ENCODE results near the gene SLC7A14.

Gene SLC7A14

GRCh38 chr3:170531657-170532335 lies 54.1 kb downstream of the SLC7A14 start:
- no peak overlapping the region for H3K4ac ChIP-seq (ENCODE audit: low read depth, low read length)
- H3K4me3 ChIP-seq (ENCODE audit: low read length): no peak overlapping the region
- no peak for DNase-seq
- H2AK5ac ChIP-seq (ENCODE audit: low read length): no peak overlapping the region
- H2BK5ac ChIP-seq (ENCODE audit: low read length): no peak overlapping the region
- no peak overlapping the region for H4K8ac ChIP-seq (ENCODE audit: low read depth, low read length)
- H3K27ac ChIP-seq (ENCODE audit: low read depth, low read length): no peak overlapping the region
- no peaks in the 10 kb centered on the region for H3K79me1 ChIP-seq (ENCODE audit: low read length)
- H3K23ac ChIP-seq (ENCODE audit: low read length): no peak overlapping the region
- no CpG with 5 or more reads among the region's 7 CpGs for WGBS (ENCODE audit: extremely low coverage, insufficient coverage, low lambda C conversion rate)
- H3K4me1 ChIP-seq (ENCODE audit: control insufficient read depth, low read depth, low read length): peaks cover 2% of the 10 kb centered on the region
- H3K56ac ChIP-seq (ENCODE audit: low read length): no peak overlapping the region
- H3K36me3 ChIP-seq (ENCODE audit: control insufficient read depth, insufficient read depth, low read length): no peaks in the 10 kb centered on the region
- H2BK120ac ChIP-seq (ENCODE audit: low read depth, low read length): no peak overlapping the region
- H3K79me2 ChIP-seq (ENCODE audit: control insufficient read depth, insufficient read depth, low read length): no peaks in the 10 kb centered on the region
- no peak overlapping the region for H3K18ac ChIP-seq (ENCODE audit: low read length)
- no peaks in the 10 kb centered on the region for H3K27me3 ChIP-seq (ENCODE audit: insufficient read depth, low read length, poor library complexity)
- H4K5ac ChIP-seq (ENCODE audit: low read length): no peak overlapping the region
- no peak overlapping the region for H2BK15ac ChIP-seq (replicated peaks; ENCODE audit: low read depth)
- no peak overlapping the region for H3K9ac ChIP-seq (ENCODE audit: low read length)
- no peak overlapping the region for H3K4me2 ChIP-seq (ENCODE audit: low read length)

GRCh38 chr3:170531054-170531453 lies 54.8 kb downstream of the SLC7A14 start:
- Histone ChIP-seq H3K4me1 (ENCODE audit: control insufficient read depth, low read depth, low read length) (peaks cover 2% of the 10 kb centered on the region), H4K5ac (ENCODE audit: low read length) (no peak overlapping the region), H3K27ac (ENCODE audit: low read depth, low read length) (no peak overlapping the region), H3K36me3 (ENCODE audit: control insufficient read depth, insufficient read depth, low read length) (no peaks in the 10 kb centered on the region), H3K23ac (ENCODE audit: low read length) (no peak overlapping the region), H3K27me3 (ENCODE audit: insufficient read depth, low read length, poor library complexity) (no peaks in the 10 kb centered on the region), H3K4me2 (ENCODE audit: low read length) (no peak overlapping the region), H3K56ac (ENCODE audit: low read length) (no peak overlapping the region), H3K4ac (ENCODE audit: low read depth, low read length) (no peak overlapping the region), H3K18ac (ENCODE audit: low read length) (no peak overlapping the region), H2AK5ac (ENCODE audit: low read length) (no peak overlapping the region), H3K4me3 (ENCODE audit: low read length) (no peak overlapping the region), H2BK120ac (ENCODE audit: low read depth, low read length) (no peak overlapping the region), H4K8ac (ENCODE audit: low read depth, low read length) (no peak overlapping the region), H2BK5ac (ENCODE audit: low read length) (no peak overlapping the region), H3K79me2 (ENCODE audit: control insufficient read depth, insufficient read depth, low read length) (no peaks in the 10 kb centered on the region), H3K79me1 (ENCODE audit: low read length) (no peaks in the 10 kb centered on the region), H3K9ac (ENCODE audit: low read length) (no peak overlapping the region), H2BK15ac (replicated peaks; ENCODE audit: low read depth) (no peak overlapping the region)
- no CpG with 5 or more reads among the region's 6 CpGs for WGBS (ENCODE audit: extremely low coverage, insufficient coverage, low lambda C conversion rate)
- DNase-seq: no peak

GRCh38 chr3:170529912-170530311 lies 56.0 kb downstream of the SLC7A14 start:
- H2AK5ac ChIP-seq (ENCODE audit: low read length): no peak overlapping the region
- H3K56ac ChIP-seq (ENCODE audit: low read length): no peak overlapping the region
- no CpG with 5 or more reads among the region's 4 CpGs for WGBS (ENCODE audit: extremely low coverage, insufficient coverage, low lambda C conversion rate)
- no peaks in the 10 kb centered on the region for H3K27me3 ChIP-seq (ENCODE audit: insufficient read depth, low read length, poor library complexity)
- H3K4me3 ChIP-seq (ENCODE audit: low read length): no peak overlapping the region
- no peak overlapping the region for H2BK5ac ChIP-seq (ENCODE audit: low read length)
- no peak overlapping the region for H4K5ac ChIP-seq (ENCODE audit: low read length)
- H3K4me2 ChIP-seq (ENCODE audit: low read length): no peak overlapping the region
- H3K9ac ChIP-seq (ENCODE audit: low read length): no peak overlapping the region
- no peaks in the 10 kb centered on the region for H3K79me2 ChIP-seq (ENCODE audit: control insufficient read depth, insufficient read depth, low read length)
- H3K23ac ChIP-seq (ENCODE audit: low read length): no peak overlapping the region
- H3K79me1 ChIP-seq (ENCODE audit: low read length): no peaks in the 10 kb centered on the region
- DNase-seq: no peak
- no peaks in the 10 kb centered on the region for H3K36me3 ChIP-seq (ENCODE audit: control insufficient read depth, insufficient read depth, low read length)
- H3K18ac ChIP-seq (ENCODE audit: low read length): no peak overlapping the region
- H3K27ac ChIP-seq (ENCODE audit: low read depth, low read length): no peak overlapping the region
- no peak overlapping the region for H2BK120ac ChIP-seq (ENCODE audit: low read depth, low read length)
- H2BK15ac ChIP-seq (replicated peaks; ENCODE audit: low read depth): no peak overlapping the region
- peaks cover 2% of the 10 kb centered on the region for H3K4me1 ChIP-seq (ENCODE audit: control insufficient read depth, low read depth, low read length)
- H4K8ac ChIP-seq (ENCODE audit: low read depth, low read length): no peak overlapping the region
- H3K4ac ChIP-seq (ENCODE audit: low read depth, low read length): no peak overlapping the region

GRCh38 chr3:170529346-170529745 lies 56.5 kb downstream of the SLC7A14 start:
- Histone ChIP-seq H3K9ac (ENCODE audit: low read length) (no peak overlapping the region), H3K4ac (ENCODE audit: low read depth, low read length) (no peak overlapping the region), H3K23ac (ENCODE audit: low read length) (no peak overlapping the region), H2BK5ac (ENCODE audit: low read length) (no peak overlapping the region), H3K56ac (ENCODE audit: low read length) (no peak overlapping the region), H3K4me2 (ENCODE audit: low read length) (no peak overlapping the region), H3K4me1 (ENCODE audit: control insufficient read depth, low read depth, low read length) (peaks cover 2% of the 10 kb centered on the region), H3K18ac (ENCODE audit: low read length) (no peak overlapping the region), H3K27me3 (ENCODE audit: insufficient read depth, low read length, poor library complexity) (no peaks in the 10 kb centered on the region), H2BK15ac (replicated peaks; ENCODE audit: low read depth) (no peak overlapping the region), H3K36me3 (ENCODE audit: control insufficient read depth, insufficient read depth, low read length) (no peaks in the 10 kb centered on the region), H4K5ac (ENCODE audit: low read length) (no peak overlapping the region), H4K8ac (ENCODE audit: low read depth, low read length) (no peak overlapping the region), H3K79me2 (ENCODE audit: control insufficient read depth, insufficient read depth, low read length) (no peaks in the 10 kb centered on the region), H3K27ac (ENCODE audit: low read depth, low read length) (no peak overlapping the region), H3K79me1 (ENCODE audit: low read length) (no peaks in the 10 kb centered on the region), H3K4me3 (ENCODE audit: low read length) (no peak overlapping the region), H2BK120ac (ENCODE audit: low read depth, low read length) (no peak overlapping the region), H2AK5ac (ENCODE audit: low read length) (no peak overlapping the region)
- WGBS (ENCODE audit: extremely low coverage, insufficient coverage, low lambda C conversion rate): no CpG with 5 or more reads among the region's 2 CpGs
- DNase-seq: no peak

- Histone ChIP-seq H3K27ac (ENCODE audit: low read depth, low read length) (no peak overlapping the region), H3K4me2 (ENCODE audit: low read length) (no peak overlapping the region), H3K23ac (ENCODE audit: low read length) (no peak overlapping the region), H3K36me3 (ENCODE audit: control insufficient read depth, insufficient read depth, low read length) (no peaks in the 10 kb centered on the region), H4K8ac (ENCODE audit: low read depth, low read length) (no peak overlapping the region), H3K56ac (ENCODE audit: low read length) (no peak overlapping the region), H2AK5ac (ENCODE audit: low read length) (no peak overlapping the region), H3K9ac (ENCODE audit: low read length) (no peak overlapping the region), H4K5ac (ENCODE audit: low read length) (no peak overlapping the region), H3K79me2 (ENCODE audit: control insufficient read depth, insufficient read depth, low read length) (no peaks in the 10 kb centered on the region), H3K79me1 (ENCODE audit: low read length) (no peaks in the 10 kb centered on the region), H2BK120ac (ENCODE audit: low read depth, low read length) (no peak overlapping the region), H3K18ac (ENCODE audit: low read length) (no peak overlapping the region), H3K4ac (ENCODE audit: low read depth, low read length) (no peak overlapping the region), H3K4me1 (ENCODE audit: control insufficient read depth, low read depth, low read length) (peaks cover 2% of the 10 kb centered on the region), H3K4me3 (ENCODE audit: low read length) (no peak overlapping the region), H3K27me3 (ENCODE audit: insufficient read depth, low read length, poor library complexity) (no peaks in the 10 kb centered on the region), H2BK5ac (ENCODE audit: low read length) (no peak overlapping the region), H2BK15ac (replicated peaks; ENCODE audit: low read depth) (no peak overlapping the region)
- DNase-seq: no peak
- no CpG with 5 or more reads among the region's 8 CpGs for WGBS (ENCODE audit: extremely low coverage, insufficient coverage, low lambda C conversion rate)
Measured at GRCh38 chr3:170528726-170529125, 57.1 kb downstream of the SLC7A14 start.

GRCh38 chr3:170524073-170524472 lies 61.8 kb downstream of the SLC7A14 start:
- Histone ChIP-seq H3K4me1 (ENCODE audit: control insufficient read depth, low read depth, low read length) (no peaks in the 10 kb centered on the region), H2BK5ac (ENCODE audit: low read length) (no peak overlapping the region), H3K4ac (ENCODE audit: low read depth, low read length) (no peak overlapping the region), H3K36me3 (ENCODE audit: control insufficient read depth, insufficient read depth, low read length) (no peaks in the 10 kb centered on the region), H3K79me2 (ENCODE audit: control insufficient read depth, insufficient read depth, low read length) (no peaks in the 10 kb centered on the region), H3K4me3 (ENCODE audit: low read length) (no peak overlapping the region), H3K79me1 (ENCODE audit: low read length) (no peaks in the 10 kb centered on the region), H3K18ac (ENCODE audit: low read length) (no peak overlapping the region), H3K9ac (ENCODE audit: low read length) (no peak overlapping the region), H4K5ac (ENCODE audit: low read length) (no peak overlapping the region), H3K27ac (ENCODE audit: low read depth, low read length) (no peak overlapping the region), H3K4me2 (ENCODE audit: low read length) (no peak overlapping the region), H2AK5ac (ENCODE audit: low read length) (no peak overlapping the region), H3K56ac (ENCODE audit: low read length) (no peak overlapping the region), H3K23ac (ENCODE audit: low read length) (no peak overlapping the region), H2BK120ac (ENCODE audit: low read depth, low read length) (no peak overlapping the region), H2BK15ac (replicated peaks; ENCODE audit: low read depth) (no peak overlapping the region), H4K8ac (ENCODE audit: low read depth, low read length) (no peak overlapping the region), H3K27me3 (ENCODE audit: insufficient read depth, low read length, poor library complexity) (no peaks in the 10 kb centered on the region)
- DNase-seq: peak; percentile 65
